HepG2 (cell line): ENCODE measurements around the gene SPAG6. TPM values are rescaled to one million over a fixed set of nuclear protein-coding genes. Genes with fewer than 3 reads are reported as not detected.

ENCODE experiments used
- CERS6 ChIP-seq: sonication (generic); formaldehyde crosslinking; IDR thresholded peaks from 2 replicates; pipeline ENCODE4 v1.5.0; 2020; ENCODE audit warnings: missing genetic modification reagents
- IKZF5 ChIP-seq: IDR thresholded peaks from 2 replicates; pipeline ENCODE4 v1.6.1; 2018; ENCODE audit warnings: missing genetic modification reagents, mild to moderate bottlenecking, missing compliant biosample characterization
- JDP2 ChIP-seq: sonication (generic); formaldehyde crosslinking; IDR thresholded peaks from 2 replicates; pipeline ENCODE4 v1.8.1; 2022; ENCODE audit warnings: missing genetic modification reagents, borderline replicate concordance
- MXD1 ChIP-seq: sonication (generic); formaldehyde crosslinking; IDR thresholded peaks from 2 replicates; pipeline ENCODE4 v1.4.0; 2020; ENCODE audit warnings: mild to moderate bottlenecking, missing genetic modification reagents
- NCOA2 ChIP-seq: sonication (generic); formaldehyde crosslinking; IDR thresholded peaks from 2 replicates; pipeline ENCODE4 v1.8.0; 2022; ENCODE audit warnings: inconsistent platforms
- REXO4 ChIP-seq: sonication (generic); formaldehyde crosslinking; IDR thresholded peaks from 2 replicates; pipeline ENCODE4 v1.8.0; 2022; ENCODE audit warnings: missing genetic modification reagents, mild to moderate bottlenecking, borderline replicate concordance
- SP5 ChIP-seq: IDR thresholded peaks from 2 replicates; pipeline ENCODE4 v1.6.1; 2016; ENCODE audit warnings: low read depth, borderline replicate concordance
- ZBTB21 ChIP-seq: sonication (generic); formaldehyde crosslinking; IDR thresholded peaks from 2 replicates; pipeline ENCODE4 v1.4.0; 2020; ENCODE audit warnings: missing genetic modification reagents
- ZC3H13 ChIP-seq: sonication (generic); formaldehyde crosslinking; IDR thresholded peaks from 2 replicates; pipeline ENCODE4 v1.8.1; 2023; ENCODE audit warnings: mild to moderate bottlenecking, missing genetic modification reagents, moderate library complexity
- ZNF124 ChIP-seq: sonication (generic); formaldehyde crosslinking; IDR thresholded peaks from 2 replicates; pipeline ENCODE4 v1.4.0; 2020; ENCODE audit warnings: missing genetic modification reagents
- ZNF234 ChIP-seq: sonication (generic); formaldehyde crosslinking; conservative IDR thresholded peaks from 2 replicates; pipeline ENCODE4 v1.5.1; 2020; ENCODE audit warnings: mild to moderate bottlenecking, missing genetic modification reagents
- ZNF503 ChIP-seq: sonication (generic); formaldehyde crosslinking; IDR thresholded peaks from 2 replicates; pipeline ENCODE4 v1.4.0; 2020; ENCODE audit warnings: missing genetic modification reagents
- ZNF607 ChIP-seq: sonication (generic); formaldehyde crosslinking; IDR thresholded peaks from 2 replicates; pipeline ENCODE4 v1.5.1; 2020; ENCODE audit warnings: missing genetic modification reagents, mild to moderate bottlenecking, borderline replicate concordance
- ZNF687 ChIP-seq: sonication (generic); formaldehyde crosslinking; IDR thresholded peaks from 2 replicates; pipeline ENCODE4 v1.5.1; 2020; ENCODE audit warnings: mild to moderate bottlenecking, missing genetic modification reagents, moderate library complexity
- ZNF749 ChIP-seq: sonication (generic); formaldehyde crosslinking; IDR thresholded peaks from 2 replicates; pipeline ENCODE4 v1.8.0; 2022; ENCODE audit warnings: mild to moderate bottlenecking, missing genetic modification reagents, moderate library complexity, borderline replicate concordance
- polyA plus RNA-seq, 8 experiments: library from polyadenylated mRNA; depleted of rRNA in 3 of 8; stranded (reverse) in 7 of 8; unstranded in 1 of 8; fragments of >200 nt; fragmentation: Illumina TruSeq in 4 of 8; extraction: Trizol in 4 of 8; gene quantifications; 2 replicates each; pipeline versions ENCODE4 v1.2.1 to v1.2.3, GENCODE V29; 2011 to 2016; ENCODE audit warnings: low read depth in 4 of 8, missing spikeins in 1 of 8, mixed read lengths in 1 of 8; ENCODE audit not compliant: insufficient read depth in 1 of 8
- total RNA-seq, 5 experiments: library from RNA; depleted of rRNA; stranded (reverse); fragments of >200 nt; fragmentation: Illumina TruSeq; extraction: Trizol; gene quantifications; 2 replicates each; pipeline ENCODE4 v1.2.3, GENCODE V29; 2016; ENCODE audit warnings: low read depth in 1 of 5

SPAG6 gene
- total and polyA plus RNA-seq, 2 of the 13 experiments (the other 11 are each of a cell fraction or from before 2014, with no cell fraction given), result not detected

- TF ChIP-seq ZC3H13, result no peak
- no peak for TF ChIP-seq REXO4
- 0 out of 2 replicates have a peak, but pooled peaks have one; percentile 2 for TF ChIP-seq SP5 (CRISPR knock-in tag)
- TF ChIP-seq ZNF124, result no peak
- no peak for TF ChIP-seq ZBTB21
- no peak for TF ChIP-seq ZNF749 (CRISPR knock-in tag)
- no peak for TF ChIP-seq NCOA2 (CRISPR knock-in tag)
- TF ChIP-seq ZNF234 (CRISPR knock-in tag), result no peak
- no peak for TF ChIP-seq ZNF607 (CRISPR knock-in tag)
- TF ChIP-seq ZNF687, result peak; percentile 49
- TF ChIP-seq CERS6 (CRISPR knock-in tag), result no peak
- no peak for TF ChIP-seq IKZF5 (CRISPR knock-in tag)
- TF ChIP-seq MXD1 (CRISPR knock-in tag), result no peak; the same call in 1 of the 2 replicates
- no peak for TF ChIP-seq ZNF503 (CRISPR knock-in tag)
- no peak for TF ChIP-seq JDP2
Measured at GRCh38 chr10:22341190-22341925, 3.9 kb upstream of the SPAG6 start (continued).
